ENCODE data around the gene PRKAB1.
"Not testable (repeated sequence)": the region's sequence is repeated elsewhere in the genome, so short reads cannot be mapped to it uniquely, and the experiment has no call there.

PRKAB1 gene, protein sequence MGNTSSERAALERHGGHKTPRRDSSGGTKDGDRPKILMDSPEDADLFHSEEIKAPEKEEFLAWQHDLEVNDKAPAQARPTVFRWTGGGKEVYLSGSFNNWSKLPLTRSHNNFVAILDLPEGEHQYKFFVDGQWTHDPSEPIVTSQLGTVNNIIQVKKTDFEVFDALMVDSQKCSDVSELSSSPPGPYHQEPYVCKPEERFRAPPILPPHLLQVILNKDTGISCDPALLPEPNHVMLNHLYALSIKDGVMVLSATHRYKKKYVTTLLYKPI

DNA sequence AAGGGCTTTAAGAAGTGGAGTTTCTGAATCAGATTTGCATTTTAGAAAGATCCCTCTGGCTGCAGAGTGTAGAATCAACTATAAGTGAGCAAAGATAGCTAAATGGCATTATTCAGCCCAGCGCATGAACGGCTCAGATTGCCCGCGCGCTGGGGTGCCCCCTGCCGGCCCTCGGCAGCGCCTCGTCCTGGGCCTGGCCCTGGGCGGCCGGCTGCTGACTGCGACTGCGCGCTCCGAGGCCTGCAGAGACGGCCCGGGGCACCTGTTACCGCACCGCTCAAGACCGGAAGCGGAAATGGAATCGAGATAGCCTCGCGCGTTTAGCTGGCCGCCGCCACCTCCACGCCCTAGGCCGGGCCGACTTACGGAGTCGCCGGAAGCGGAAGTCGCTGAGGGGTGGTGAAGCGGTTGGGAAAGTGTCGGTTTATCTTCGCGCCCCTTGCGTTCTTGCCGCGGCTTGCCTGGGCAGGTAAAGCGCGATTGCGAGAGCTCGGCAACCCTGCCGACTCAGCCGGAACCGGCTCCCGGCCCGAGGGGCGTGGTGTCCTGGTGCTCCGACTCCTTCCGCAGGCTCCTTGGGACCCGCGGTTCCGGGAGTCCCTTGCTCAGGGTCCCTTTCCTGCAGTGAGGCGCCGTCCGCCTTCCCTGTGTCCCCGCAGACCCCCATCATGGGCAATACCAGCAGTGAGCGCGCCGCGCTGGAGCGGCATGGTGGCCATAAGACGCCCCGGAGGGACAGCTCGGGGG is at the start of gene PRKAB1:
Gene PRKAB1 (plus strand): TSS at position 557 of the 747 bp plus-strand sequence. CDS start 112 bp downstream, at position 669.
- DNase-seq = peak; percentile 96 to 97

DNA sequence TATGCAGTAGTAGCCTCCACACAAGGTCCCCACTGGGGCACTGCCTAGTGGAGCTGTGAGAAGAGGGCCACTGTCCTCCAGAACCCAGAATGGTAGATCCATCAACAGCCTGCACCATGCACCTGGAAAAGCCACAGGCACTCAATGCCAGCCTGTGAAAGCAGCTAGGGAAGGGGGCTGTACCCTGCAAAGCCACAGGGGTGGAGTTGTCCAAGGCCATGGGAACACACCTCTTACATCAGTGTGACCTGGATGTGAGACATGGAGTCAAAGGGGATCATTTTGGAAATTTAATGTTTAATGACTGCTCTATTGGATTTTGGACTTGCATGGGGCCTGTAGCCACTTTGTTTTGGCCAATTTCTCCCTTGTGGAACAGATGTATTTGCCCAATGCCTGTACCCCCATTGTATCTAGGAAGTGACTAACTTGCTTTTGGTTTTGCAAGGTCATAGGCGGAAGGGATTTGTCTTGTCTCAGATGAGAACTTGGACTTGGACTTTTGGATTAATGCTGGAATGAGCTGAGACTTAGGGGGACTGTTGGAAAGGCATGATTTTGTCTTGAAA is 49.5 kb upstream of the PRKAB1 start:
- DNase-seq = not testable (repeated sequence)

DNA sequence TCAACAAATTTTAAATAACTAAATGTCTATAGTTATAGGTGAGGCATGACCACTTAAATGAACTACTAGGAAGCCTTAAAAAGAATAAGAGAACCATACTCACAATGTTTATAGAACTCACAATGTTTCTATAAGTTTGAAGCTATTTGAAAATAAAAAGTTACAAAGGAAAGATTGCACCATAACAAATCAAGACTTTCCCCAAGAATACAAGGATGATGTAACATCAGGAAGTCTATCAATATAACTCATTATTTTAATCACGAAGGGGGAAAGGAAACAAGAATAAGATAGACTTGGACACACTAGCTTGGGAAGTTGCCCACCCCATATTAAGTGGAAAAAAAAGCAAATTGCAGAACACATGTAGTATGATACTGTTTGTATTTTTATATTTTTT is 47.4 kb upstream of the PRKAB1 start:
- DNase-seq = no peak

DNA sequence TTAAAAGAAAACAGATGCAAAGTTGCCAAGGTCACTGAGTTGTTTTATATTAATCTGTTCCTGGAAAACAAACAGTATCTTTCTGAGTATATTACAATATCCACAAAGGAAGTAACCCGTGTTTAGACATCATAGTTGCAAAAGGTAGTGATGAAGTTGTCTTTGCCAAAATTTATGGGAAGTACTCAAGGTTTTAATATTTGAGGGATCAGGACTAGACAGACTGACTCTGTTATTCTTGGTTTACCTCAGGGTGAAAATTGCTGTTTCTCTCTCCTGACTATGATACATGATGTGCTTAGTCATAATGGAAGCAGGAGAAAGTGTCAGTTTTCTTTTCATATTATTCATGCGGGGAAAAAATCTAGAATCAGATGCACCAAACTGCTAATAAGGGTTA is 46.1 kb upstream of the PRKAB1 start:
- DNase-seq = no peak

DNA sequence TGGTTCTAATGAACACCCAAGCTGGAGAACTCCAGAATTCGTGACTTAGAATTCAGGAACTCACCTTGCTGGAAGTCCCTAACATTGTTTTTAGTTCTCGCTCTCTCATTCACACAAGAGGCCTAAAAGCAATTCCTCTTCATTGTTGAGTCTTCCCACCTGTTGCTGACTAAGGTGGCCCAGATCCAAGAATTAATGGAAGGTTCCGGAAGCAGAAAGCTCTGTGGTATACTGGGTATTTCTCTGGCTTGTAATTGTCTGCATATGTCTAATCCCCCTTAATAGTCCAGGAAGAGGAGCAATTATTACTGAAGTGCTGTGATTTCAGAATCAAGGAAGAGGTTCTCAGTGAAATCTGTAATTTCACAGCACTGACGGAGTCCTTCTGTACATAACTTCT is 43.0 kb upstream of the PRKAB1 start:
- DNase-seq = no peak

DNA sequence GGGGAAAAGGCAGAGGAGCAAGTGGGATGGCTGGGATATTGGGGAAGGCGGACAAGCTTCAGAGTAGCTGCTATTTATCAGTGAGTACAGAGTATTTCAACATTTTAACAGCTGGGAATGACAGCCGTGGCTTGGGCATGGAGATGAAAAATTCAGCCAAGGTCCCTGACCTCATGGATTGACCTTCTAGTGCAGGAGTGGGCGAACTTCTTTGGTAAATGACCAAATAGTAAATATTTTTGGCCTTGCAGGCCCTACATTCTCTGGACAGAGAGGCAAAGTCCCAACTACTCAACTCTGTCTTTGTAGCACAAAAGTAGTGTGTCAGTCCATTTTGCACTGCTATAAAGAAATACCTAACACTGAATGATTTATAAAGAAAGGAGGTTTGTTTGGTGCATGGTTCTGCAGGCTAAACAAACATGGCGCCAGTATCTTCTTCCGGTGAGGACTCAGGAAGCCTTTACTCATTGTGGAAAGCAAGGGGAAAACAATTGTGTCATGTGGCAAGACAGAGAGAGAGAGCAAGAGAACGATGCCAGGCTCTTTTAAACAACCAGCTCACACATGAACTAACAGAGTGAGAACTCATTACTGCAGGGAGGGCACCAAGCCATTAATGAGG is 40.8 kb upstream of the PRKAB1 start:
- DNase-seq = no peak

DNA sequence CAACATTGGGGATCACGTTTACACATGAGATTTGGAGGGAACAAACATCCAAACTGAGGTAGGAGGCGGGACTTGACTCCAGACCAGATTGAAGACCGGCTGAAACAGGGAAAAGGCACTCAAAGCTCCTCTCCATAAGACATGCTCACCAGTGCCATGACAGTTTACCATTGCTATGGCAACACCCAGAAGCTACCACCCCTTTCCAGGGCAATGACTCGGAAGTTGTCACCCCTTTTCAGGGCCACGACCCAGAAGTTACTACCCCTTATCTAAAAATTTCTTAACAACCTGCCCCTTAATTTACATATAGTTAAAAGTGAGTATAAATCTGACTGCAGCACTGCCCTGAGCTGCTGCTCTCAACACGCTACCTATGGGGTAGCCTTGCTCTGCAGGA is 40.2 kb upstream of the PRKAB1 start:
- DNase-seq = no peak

DNA sequence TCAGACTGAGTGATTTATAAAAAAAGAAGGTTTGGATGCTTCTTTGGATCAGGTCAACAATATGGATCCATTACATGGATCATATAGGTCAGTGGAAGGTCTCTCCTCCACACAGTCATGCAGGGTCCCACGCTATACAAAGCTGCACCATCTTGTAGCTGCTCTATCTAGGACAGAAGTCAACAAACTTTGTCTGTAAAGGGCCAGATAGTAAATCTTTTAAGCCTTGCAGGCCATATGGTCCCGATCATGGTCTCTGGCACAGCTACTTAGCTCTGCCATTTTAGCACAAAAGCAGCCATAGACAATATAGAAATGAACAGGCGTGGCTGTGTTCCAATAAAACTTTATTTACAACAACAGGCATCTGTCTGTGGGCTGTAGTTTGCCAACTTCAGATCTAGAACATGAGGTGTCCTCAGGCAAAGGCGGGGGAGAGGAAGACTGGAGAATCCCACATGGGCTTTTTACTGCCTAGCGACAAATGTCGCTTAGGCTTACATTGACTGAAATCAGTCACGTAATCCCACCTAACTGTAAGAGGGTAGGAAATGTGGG is 37.6 kb upstream of the PRKAB1 start:
- no peak for DNase-seq

DNA sequence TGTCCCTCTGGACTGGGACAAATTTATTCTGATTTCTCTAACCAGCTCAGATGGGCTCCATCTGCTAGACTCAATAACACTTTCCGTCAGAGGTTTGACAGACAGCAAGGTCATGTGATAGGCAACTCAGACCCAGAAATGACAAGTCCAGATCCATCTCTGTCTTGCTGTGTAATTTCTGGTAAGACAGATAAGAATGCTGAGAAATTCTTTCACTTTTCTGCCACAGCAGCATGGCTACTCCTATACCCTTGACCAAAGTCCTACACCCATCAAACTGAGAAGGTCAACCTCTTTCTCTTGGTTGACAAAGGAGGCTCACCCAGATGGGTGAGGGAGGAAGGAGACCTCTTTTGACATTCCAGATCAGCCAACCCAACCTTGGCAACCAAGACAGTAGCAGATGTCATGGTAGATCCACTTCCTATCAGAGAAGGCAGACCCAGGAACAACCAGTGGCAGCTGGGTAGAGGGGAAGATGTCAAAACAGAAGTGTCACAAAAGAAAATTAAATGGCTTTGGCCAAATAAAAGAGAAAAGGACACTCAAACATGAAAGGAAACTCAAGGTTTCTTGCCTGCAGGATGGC is 36.9 kb upstream of the PRKAB1 start:
- DNase-seq = no peak

DNA sequence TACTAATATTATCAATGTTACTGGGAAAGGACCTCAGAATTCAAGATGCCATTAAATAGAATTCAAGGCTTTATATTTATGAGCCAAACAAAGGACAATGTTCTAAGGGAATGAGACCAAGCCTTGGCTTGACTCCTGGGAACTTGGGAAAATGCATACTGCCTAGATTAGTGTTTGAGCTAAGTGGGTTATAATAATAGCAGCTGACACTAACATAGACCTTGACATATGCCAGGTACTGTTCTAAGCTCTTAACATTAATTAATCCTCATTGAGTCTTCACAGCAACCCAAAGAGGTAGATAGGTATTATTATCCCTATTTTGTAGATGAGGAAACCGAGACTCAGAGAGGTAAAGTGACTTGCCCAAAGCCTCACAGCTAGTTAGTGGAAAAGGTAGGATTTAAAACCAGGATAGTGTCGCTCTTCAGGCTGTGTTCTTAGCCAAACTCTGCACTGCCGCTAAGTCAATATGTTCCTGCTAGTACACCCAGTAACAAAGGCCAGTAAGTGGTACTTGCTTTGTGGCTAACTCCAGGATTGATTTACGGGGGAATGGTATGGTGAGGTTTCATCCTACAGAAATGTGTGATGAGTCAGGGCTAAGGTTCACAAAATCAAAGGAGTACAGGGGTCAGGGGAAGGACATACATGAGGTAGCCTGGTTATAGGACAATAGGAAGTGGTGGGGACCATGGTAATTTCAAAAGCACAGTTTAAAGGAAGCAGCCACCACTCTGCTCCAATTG is 35.8 kb upstream of the PRKAB1 start:
- no peak for DNase-seq

DNA sequence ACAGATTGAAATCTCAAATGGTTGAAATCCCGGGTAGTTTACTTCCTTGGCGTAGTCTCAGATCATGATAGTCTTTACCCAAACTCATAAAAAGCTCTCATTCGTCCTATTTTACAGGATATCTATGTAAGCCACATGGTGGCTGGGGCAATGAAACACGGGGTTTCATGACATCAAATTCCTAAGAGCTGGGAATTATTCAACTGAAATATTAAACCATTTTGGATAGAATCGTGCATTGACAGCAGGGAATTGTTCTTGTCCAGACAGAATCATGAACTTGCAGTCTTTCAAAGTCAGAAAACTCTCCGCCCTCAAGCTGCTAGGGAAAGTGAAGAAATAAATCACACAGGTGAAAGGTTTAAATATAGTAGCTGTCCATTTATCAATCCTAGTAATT is 33.2 kb upstream of the PRKAB1 start:
- no peak for DNase-seq

DNA sequence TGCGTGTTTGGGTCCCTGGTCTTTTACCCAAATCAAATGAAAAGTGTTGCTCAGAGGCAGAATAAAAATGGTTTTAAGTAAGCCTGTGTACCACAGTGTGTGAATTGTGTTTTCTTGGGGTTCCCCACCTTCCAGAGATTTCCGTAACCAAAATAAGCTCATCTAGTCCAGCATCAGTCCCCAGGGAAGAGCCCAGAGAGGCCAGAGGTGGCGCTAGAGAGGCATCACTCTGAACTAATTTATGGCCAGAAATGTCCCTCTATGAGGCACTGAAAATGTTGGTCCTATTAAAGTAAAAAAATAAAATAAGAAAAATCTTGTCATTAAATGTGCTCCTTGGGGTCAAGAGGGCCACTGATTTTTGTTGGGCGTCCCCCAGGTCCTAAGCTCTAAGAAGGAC is 24.9 kb upstream of the PRKAB1 start:
- DNase-seq = no peak

DNA sequence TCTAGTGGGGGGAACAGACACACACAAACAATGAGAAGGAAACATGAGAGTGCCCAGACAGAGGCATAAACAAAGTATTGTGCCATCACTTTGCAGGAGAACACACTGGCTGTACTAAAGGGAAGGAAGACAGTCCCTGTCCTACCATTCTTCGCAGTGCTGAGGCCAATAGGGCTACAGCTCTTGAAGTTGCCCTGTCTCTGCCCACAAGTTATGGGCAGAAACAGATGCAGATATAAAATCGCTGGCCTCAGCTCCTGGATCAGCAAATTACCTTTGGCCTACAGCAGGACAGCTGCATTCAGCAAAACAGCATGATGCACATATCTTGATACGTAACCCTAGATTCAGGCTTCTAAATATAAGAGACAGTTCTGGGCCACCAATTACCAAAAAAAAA is 23.0 kb upstream of the PRKAB1 start:
- no peak for DNase-seq

DNA sequence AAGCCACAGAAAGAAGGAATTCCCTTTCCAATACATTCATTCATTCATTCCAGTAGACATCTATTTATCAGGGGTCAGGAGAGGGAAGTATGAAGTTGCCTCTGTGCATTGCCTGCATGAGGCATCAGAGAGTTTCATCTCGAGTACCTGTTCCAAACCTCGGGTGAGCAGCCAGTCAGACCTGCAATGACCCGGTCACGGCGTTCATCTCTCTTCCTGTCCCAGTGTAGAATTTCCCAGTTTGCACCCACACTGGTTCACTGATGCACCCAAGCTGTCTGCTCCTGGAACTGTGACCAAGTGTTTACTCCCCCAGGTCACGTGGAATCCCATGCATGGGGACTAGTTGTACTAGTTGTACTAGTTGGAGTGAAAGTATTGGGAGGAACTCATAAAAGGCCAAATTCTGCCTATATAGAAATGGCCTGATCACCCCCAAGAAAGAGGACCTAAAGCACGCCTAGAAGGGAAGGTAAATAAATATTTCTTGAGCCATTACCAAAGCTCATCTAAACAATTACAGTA is 22.3 kb upstream of the PRKAB1 start:
- DNase-seq = no peak

DNA sequence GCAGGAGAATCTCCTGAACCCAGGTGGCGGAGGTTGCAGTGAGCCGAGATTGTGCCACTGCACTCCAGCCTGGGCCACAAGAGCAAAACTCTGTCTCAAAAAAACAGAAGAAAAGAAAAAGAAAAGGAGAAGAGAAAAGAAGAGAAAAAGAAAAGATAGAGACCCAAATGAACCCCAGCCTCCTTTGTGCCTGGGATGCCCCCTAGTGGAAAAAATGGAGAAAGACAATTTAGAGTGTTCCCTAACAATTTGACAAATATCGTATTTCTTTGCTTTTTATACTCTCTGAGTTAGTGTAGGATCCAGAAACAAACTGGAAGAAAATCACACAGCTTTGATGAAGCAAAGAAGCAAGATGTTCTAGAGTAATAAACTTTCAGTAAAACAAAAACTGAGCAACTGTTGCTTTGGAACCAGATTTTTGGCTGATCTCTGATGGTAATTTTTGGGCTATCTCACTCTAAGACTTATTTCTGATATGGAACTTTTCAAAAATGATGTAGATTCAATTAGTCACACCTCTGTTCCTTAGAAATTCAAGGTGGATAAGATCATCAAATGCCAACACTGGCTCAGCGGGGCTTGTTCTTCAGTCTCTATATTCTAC is 18.6 kb upstream of the PRKAB1 start:
- DNase-seq = no peak

DNA sequence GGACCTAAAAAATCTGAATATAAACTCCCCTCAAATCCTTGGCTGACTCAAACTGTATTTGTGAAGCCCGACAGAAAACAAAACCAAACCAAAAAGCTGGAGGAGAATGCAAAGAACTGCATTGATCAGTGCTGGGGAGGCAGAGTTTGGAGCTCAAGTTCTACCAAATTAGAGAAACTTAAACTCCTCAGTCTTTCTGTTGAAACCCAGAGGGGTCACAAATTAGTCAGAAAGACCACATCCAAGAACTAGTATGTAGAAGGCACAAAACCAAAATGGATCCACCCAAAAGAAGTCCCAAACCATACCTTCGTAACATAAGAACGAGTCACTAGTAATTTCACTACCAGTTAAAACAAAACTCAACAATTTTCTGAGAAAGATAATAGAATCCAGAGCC is 15.3 kb upstream of the PRKAB1 start:
- no peak for DNase-seq

DNA sequence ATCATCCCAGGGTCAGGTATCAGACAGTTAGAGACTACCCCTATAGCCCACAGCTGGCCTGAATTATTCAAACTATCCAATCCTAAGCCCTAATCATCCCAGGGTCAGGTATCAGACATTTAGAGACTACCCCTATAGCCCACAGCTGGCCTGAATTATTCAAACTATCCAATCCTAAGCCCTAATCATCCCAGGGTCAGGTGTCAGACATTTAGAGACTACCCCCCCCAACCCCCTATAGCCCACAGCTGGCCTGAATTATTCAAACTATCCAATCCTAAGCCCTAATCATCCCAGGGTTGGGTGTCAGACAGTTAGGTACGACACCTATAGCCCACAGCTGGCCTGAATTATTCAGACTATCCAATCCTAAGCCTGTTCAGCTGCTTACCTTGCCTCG is 10.9 kb upstream of the PRKAB1 start:
- DNase-seq = not testable (repeated sequence)

DNA sequence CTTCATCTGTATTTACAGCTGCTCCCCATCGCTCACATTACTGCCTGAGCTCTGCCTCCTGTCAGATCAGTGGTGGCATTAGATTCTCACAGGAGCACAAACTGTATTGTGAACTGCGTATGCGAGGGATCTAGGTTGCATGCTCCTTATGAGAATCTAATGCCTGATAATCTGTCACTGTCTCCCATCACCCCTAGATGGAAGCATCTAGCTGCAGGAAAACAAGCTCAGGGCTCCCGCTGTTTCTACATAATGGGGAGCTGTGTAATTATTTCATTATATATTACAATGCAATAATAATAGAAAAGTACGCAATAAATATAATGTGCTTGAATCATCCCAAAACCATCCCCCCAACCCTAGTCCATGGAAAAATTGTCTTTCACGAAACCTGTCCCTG is 9.8 kb upstream of the PRKAB1 start:
- not testable (repeated sequence) for DNase-seq

DNA sequence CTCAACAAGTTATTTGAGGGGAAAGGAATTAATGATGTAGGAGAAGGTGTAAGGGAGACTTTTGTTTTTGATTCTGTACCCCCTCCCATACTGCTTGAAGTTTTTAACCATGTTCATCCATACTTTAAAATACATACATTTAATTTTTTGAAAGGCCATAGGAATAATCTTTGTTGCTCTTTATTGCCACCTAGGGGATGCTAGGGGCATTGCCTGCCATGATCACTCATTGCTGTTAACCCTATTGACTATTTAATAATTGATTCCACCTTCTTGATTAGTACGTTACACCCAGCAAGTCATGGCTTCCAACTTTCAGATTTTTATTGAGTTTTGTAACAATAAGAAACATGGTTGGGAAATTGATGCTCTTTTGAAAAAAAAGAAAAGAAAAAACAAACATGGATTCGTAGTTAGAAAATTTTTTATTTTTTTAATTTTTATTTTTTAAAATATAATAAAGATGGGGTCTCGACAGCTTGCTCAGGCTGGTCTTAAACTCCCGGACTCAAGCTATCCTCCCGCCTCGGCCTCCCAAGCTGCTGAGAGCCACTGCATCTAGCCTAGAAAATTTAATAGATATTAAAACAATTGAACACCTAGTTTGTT is 8.5 kb upstream of the PRKAB1 start:
- peak; percentile 39 to 49 for DNase-seq

DNA sequence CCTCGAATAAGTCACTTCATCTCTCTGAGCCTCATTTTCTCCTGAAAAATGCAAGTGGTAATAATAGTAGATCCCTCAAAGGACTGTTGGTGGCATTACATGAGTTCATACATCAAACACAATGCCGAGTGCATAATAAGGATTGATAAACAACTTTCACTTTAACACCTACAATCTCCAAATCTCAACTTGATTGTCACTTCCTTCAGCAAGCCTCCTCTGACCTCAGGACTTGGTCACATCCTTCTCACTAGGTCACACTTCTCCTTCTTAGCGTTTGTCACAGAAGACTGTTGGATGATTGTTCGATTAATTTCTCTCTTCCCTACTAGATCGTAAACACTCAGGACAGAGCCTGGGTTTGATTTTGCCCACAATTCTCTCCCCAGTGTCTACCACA is 7.9 kb upstream of the PRKAB1 start:
- peak in 1 of 2 experiments; percentile 8 for DNase-seq

DNA sequence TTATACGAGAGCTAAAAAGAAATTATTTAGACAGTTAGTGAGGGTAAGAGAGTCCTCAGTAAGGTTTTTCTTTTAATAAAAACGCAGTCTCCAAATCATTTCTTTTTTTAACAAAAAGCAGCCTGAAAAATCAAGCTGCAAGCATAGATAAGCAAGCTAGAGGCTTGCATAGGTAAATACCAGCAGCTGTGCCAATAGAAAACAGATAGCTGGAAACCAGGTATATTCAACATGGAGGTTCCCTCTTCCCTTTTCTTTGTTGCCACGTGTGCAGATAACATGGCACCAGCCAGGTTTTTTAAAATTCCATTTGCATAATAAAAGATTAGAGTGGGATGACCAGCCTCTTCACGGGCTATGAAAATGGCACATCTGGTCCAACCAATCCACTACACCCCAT is 6.1 kb upstream of the PRKAB1 start:
- DNase-seq = no peak
